SJSA1 (cell line): Measurements from ENCODE around the gene SHOX. TPM values are rescaled to one million over a fixed set of nuclear protein-coding genes. Genes with fewer than 3 reads are reported as not detected.

Experiments
- DNase-seq, 2 experiments: peaks; one replicate each; pipeline ENCODE4 v3.0.0-alpha.2; 2015 to 2020; ENCODE audit warnings: low spot score in 2 of 2, low read depth in 1 of 2
- H3K27ac ChIP-seq: fragments of 250-450 bp; sonication (Bioruptor Pico); 2 replicates; pipeline ENCODE4 v1.5.1; 2020; ENCODE audit warnings: mild to moderate bottlenecking, moderate library complexity
- H3K27me3 ChIP-seq: fragments of 250-450 bp; sonication (Bioruptor Pico); replicated peaks from 2 replicates; pipeline ENCODE4 v1.5.1; 2020; ENCODE audit warnings: mild to moderate bottlenecking, moderate library complexity
- H3K36me3 ChIP-seq: fragments of 250-450 bp; sonication (Bioruptor Pico); 2 replicates; pipeline ENCODE4 v1.5.1; 2020; ENCODE audit warnings: mild to moderate bottlenecking
- H3K4me1 ChIP-seq: fragments of 250-450 bp; sonication (Bioruptor Pico); replicated peaks from 2 replicates; pipeline ENCODE4 v1.6.1; 2021; ENCODE audit warnings: mild to moderate bottlenecking
- H3K4me3 ChIP-seq: fragments of 250-450 bp; sonication (Bioruptor Pico); 2 replicates; pipeline ENCODE4 v1.5.1; 2020; ENCODE audit warnings: mild to moderate bottlenecking
- H3K9me3 ChIP-seq: fragments of 250-450 bp; sonication (Bioruptor Pico); replicated peaks from 2 replicates; pipeline ENCODE4 v1.5.1; 2020; ENCODE audit warnings: mild to moderate bottlenecking
- total RNA-seq: library from RNA; depleted of rRNA; stranded (reverse); fragments of >200 nt; shearing (Covaris generic); gene quantifications from 2 replicates; pipeline ENCODE4 v1.2.3, GENCODE V29; 2014

The SHOX gene
- total RNA-seq, 1 experiment from 2014 or later = not detected

DNA sequence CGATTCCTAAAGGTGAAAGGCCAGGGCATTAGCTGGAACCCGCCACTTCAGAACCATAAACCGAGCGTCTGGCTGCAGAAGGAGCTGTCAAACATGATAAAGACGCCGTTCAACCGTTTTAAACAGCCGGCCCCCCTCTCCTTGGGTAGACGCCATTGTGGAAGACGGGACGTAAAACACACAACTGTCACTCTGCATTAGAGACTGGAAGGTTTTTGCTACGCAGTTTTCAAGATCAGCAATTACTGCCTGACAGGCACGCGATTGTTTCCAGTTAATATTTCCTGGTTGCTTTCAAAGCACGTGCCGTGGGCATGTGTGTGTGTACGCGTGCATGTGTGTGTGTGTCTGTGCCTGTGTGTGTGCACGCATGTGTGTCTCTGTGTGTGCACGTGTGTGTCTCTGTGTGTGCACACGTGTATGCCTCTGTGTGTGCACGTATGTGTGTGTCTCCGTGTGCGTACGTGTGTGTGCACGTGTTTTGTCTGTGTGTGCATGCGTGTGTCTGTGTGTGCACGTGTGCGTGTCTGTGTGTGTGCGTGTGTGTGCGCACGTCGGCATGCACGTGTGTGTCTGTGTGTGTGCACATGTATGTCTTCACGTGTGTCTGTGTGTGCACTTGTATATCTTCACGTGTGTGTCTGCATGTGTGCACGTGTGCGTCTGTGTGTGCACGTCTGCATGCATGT is 48.8 kb downstream of the SHOX start:
- no peaks in the 10 kb centered on the region for H3K27me3 ChIP-seq
- H3K27ac ChIP-seq = no peak overlapping the region
- no peaks in the 10 kb centered on the region for H3K36me3 ChIP-seq
- no peak overlapping the region for H3K4me3 ChIP-seq
- H3K4me1 ChIP-seq = no peaks in the 10 kb centered on the region
- DNase-seq = no peak
- H3K9me3 ChIP-seq = 0 out of 2 replicates have a peak, but pooled peaks cover 3% of the 10 kb centered on the region

DNA sequence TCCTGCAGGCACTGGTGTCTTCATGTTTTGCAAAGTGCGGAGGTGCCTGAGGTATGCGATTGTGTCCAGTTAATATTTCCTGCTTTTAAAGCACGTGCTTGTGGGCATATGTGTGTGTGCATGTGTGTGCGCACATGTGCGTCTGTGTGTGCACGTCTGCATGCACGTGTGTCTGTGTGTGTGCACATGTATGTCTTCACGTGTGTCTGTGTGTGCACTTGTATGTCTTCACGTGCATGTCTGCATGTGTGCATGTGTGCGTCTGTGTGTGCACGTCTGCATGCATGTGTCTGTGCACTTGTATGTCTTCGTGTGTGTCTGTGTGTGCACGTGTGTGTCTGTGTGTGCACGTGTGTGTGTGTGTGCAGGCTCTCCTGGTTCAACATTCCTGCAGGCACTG is 49.5 kb downstream of the SHOX start:
- H3K4me1 ChIP-seq = no peaks in the 10 kb centered on the region
- H3K36me3 ChIP-seq = no peaks in the 10 kb centered on the region
- H3K27ac ChIP-seq = no peak overlapping the region
- 0 out of 2 replicates have a peak, but pooled peaks cover 3% of the 10 kb centered on the region for H3K9me3 ChIP-seq
- H3K4me3 ChIP-seq = no peak overlapping the region
- no peak for DNase-seq
- no peaks in the 10 kb centered on the region for H3K27me3 ChIP-seq

DNA sequence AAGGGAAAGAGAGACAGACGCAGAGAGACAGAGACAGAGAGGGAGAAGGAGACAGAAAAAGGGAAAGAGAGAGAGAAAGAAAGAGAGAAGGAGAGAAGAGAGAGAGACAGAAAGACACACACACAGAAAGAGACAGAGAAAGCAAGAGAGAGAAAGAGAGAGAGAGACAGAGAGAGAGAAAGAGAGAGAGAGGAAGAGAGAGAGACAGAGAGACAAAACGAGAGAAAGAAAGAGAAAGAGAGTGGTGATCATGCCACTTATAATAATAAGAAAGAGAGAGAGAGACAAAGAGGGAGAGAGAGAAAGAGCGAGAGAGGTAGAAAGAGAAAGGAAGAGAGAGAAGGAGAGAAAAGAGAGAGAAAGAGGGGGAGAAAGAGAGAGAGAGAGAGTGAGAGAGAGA is 51.4 kb downstream of the SHOX start:
- no peak for DNase-seq
- no peaks in the 10 kb centered on the region for H3K4me1 ChIP-seq
- no peak overlapping the region for H3K27ac ChIP-seq
- H3K36me3 ChIP-seq = no peaks in the 10 kb centered on the region
- no peaks in the 10 kb centered on the region; the same call in 1 of the 2 replicates for H3K9me3 ChIP-seq
- H3K27me3 ChIP-seq = no peaks in the 10 kb centered on the region
- no peak overlapping the region for H3K4me3 ChIP-seq

DNA sequence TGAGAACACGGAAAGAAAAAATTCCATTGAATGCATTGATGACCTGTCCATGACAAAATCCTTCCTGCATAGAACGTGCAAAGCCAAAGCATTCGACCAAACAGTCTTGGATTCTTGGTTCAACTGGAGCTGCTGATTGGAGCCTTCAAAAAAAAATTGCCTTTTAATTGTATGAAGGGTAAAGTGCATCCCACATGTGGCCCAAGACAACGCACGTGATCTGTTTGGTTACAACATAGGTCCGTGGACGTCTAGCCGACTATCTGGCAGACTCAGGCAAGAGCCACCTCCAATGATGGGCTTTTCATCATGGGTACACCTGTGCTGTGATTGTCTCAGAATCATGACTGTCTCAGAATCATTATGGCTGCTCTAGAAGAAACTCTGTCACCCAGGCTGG is 52.3 kb downstream of the SHOX start:
- H3K27ac ChIP-seq = no peak overlapping the region
- H3K36me3 ChIP-seq = no peaks in the 10 kb centered on the region
- no peaks in the 10 kb centered on the region for H3K27me3 ChIP-seq
- DNase-seq = no peak
- no peak overlapping the region for H3K4me3 ChIP-seq
- H3K4me1 ChIP-seq = no peaks in the 10 kb centered on the region
- no peaks in the 10 kb centered on the region; the same call in 1 of the 2 replicates for H3K9me3 ChIP-seq

DNA sequence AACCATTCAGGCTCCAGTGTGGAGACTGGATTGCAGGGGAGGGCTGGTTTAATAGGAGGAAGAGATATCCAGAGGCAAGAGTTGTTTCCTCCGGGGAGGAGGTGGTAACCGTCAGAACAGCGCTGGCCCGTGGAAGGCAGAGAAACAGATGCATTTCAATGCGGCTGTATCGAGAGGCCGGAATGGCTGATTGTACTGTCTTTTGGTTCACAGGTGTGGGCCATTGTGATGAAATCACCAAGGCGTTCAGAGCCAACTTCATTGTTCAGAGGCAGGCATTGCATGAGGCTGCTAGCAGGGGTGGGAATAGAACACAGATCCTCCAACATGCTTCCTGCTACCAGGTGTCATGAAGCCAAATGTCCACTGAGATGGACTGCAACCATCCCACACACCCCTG is 53.0 kb downstream of the SHOX start:
- DNase-seq = no peak
- Histone ChIP-seq H3K27me3 (no peaks in the 10 kb centered on the region), H3K9me3 (no peaks in the 10 kb centered on the region; the same call in 1 of the 2 replicates), H3K4me1 (no peaks in the 10 kb centered on the region), H3K4me3 (no peak overlapping the region), H3K36me3 (no peaks in the 10 kb centered on the region), H3K27ac (no peak overlapping the region)

DNA sequence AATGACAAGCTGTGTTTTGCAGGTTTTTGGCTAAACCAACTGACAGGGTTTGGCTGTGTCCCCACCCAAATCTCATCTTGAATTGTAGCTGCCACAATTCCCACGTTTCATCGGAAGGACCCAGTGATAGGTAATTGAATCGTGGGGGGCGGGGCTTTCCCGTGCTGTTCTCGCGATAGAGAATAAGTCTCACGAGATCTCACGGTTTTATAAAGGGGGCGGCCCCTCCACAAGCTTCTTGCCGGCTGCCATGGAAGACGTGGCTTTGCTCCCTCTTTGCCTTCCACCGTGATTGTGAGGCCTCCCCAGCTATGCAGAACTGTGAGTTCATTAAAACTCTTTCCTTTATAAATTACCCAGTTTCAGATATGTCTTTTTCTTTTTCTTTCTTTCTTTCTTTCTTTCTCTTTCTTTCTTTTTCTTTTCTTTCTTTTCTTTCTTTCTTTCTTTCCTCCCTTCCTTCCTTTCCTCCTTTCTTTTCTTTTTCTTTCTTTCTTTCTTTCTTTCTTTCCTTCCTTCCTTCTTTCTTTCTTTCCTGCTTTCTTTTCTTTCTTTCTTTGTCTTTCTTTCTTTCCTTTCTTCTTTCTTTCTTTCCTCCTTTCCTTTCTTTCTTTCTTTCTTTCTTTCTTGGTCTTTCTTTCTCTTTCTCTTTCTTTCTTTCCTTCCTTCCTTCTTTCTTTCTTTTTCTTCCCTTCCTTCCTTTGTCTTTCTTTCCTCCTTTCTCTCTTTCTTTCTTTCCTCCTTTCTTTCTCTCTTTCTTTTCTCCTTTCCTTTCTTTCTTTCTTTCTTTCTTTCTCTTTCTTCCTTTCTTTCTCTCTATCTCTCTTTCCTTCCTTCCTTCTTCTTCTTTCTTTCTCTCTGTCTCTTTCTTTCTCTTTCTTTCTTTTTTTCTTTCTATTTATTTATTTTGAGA is 54.8 kb downstream of the SHOX start:
- Histone ChIP-seq H3K27ac (no peak overlapping the region), H3K36me3 (no peaks in the 10 kb centered on the region), H3K9me3 (no peaks in the 10 kb centered on the region; the same call in 1 of the 2 replicates), H3K4me1 (no peaks in the 10 kb centered on the region), H3K27me3 (no peaks in the 10 kb centered on the region), H3K4me3 (no peak overlapping the region)
- DNase-seq = no peak

DNA sequence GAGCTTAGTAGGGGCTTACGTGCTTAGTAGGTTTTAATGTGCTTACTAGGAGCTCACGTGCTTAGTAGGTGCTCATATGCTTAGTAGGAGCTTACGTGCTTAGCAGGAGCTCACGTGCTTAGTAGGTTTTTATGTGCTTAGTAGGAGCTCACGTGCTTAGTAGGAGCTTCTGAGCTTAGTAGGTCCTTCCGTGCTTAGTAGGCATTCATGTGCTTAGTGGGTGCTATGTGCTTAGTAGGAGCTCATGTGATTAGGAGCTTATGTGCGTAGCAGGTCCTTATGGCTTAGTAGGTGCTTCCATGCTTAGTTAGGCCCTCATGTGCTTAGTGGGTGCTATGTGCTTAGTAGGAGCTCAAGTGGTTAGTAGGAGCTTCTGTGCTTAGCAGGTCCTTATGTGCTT is 59.4 kb downstream of the SHOX start:
- no peak for DNase-seq
- Histone ChIP-seq H3K27ac (no peak overlapping the region), H3K4me1 (no peaks in the 10 kb centered on the region), H3K27me3 (no peaks in the 10 kb centered on the region), H3K9me3 (no peaks in the 10 kb centered on the region; the same call in 1 of the 2 replicates), H3K4me3 (no peak overlapping the region), H3K36me3 (no peaks in the 10 kb centered on the region)

DNA sequence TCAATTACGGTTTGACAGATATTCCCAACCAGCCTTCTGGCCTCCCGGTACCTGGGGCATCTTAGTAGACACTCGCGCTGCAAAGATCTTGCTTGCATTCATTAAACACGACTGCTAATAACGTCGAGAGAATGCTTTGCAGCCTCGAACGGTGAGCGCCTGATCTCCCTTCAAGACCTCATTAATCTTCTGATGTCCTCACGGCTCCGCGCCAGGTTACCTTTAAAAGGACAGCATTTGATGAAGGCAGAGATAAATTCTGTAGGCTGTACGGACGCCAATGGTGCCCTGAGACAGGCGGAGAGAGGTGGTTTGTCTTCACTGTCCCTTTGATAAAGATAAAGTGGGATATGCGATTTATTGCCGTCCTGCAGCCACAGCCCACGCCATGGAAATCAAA is 64.2 kb downstream of the SHOX start:
- H3K27ac ChIP-seq = no peak overlapping the region
- H3K4me1 ChIP-seq = no peaks in the 10 kb centered on the region
- H3K9me3 ChIP-seq = 0 out of 2 replicates have a peak, but pooled peaks cover 3% of the 10 kb centered on the region
- no peak overlapping the region for H3K4me3 ChIP-seq
- no peak for DNase-seq
- H3K27me3 ChIP-seq = no peaks in the 10 kb centered on the region
- no peaks in the 10 kb centered on the region for H3K36me3 ChIP-seq

DNA sequence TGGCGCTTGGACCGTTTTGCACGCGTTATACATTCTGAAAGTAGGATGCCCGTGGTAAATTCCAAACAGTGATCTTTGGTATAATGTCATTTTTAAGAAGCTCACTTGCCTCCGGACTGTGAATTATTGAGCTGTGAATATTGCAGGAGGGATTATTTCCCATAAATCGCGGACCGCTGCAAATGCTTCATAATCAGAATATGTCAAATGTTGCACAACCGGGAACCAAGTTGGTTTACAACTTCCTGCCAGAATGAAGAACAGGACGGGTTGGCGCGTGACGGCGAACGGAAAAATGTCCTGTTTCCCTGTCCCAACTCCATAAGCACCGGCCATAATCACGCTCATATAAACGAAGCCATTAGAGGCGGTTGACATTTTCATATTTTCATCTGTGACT is 67.6 kb downstream of the SHOX start:
- Histone ChIP-seq H3K36me3 (no peaks in the 10 kb centered on the region), H3K4me1 (no peaks in the 10 kb centered on the region), H3K27ac (no peak overlapping the region), H3K9me3 (peaks cover 3% of the 10 kb centered on the region; the same call in 1 of the 2 replicates), H3K4me3 (no peak overlapping the region), H3K27me3 (no peaks in the 10 kb centered on the region)
- DNase-seq = no peak

DNA sequence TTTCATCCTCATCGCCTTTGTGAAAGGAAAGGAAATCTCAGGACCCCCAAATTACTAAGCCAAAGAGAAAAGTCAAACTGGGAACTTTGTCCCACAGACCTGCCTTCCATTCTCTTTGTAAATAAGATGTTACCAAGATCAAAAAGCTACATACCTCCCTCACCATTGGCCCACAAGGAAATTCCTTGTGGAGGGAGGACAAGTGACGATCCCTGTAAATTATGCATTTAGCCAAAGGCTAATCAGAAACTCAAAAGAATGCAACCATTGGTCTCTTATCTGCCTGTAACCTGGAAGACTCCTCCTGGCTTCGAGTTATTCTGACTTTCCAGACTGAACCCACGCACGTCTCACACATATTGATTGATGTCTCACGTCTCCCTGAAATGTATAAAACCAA is 70.3 kb downstream of the SHOX start:
- Histone ChIP-seq H3K4me3 (no peak overlapping the region), H3K36me3 (no peaks in the 10 kb centered on the region), H3K27me3 (no peaks in the 10 kb centered on the region), H3K4me1 (no peaks in the 10 kb centered on the region), H3K27ac (no peak overlapping the region), H3K9me3 (peaks cover 3% of the 10 kb centered on the region)
- DNase-seq = no peak

DNA sequence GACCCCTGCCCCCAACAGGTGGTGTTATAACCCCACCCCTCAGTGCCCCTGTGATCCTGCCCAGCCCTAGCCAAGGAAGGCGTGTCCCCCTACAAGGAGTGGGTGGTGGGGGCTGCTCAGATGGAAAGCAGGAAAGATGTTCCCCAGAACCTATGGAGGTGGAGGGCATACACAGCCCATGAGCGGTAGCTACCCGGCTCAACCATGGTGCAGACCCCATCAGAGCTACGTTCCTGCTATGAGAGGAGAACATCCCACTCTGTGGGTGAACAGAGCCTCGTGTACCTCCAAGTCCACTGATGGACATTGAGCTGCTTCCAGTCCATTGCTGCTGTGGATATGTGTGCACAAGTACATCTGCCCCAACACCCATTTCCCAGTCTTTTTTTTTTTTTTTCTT is 71.1 kb downstream of the SHOX start:
- Histone ChIP-seq H3K9me3 (peaks cover 3% of the 10 kb centered on the region), H3K27me3 (no peaks in the 10 kb centered on the region), H3K4me1 (no peaks in the 10 kb centered on the region), H3K4me3 (no peak overlapping the region), H3K27ac (no peak overlapping the region), H3K36me3 (no peaks in the 10 kb centered on the region)
- no peak for DNase-seq

DNA sequence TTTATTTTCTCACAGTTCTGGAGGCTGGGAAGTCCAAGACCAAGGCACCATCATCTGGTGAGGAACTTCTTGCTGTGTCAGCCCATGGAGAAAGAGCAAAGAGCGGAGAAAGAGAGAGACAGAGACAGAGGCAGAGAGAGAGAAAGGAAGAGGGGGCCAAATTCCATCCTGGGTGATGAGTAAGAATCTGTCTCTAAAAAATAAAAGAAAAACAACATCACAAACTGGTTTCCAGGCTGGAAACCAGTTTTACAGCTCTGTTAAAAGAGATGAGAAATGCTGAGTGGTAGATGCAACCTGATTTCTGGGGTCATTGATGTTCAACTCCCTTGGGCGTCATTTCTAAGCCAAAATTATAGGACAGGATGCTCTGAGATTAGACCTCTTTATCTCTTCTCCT is 72.9 kb downstream of the SHOX start:
- Histone ChIP-seq H3K27me3 (no peaks in the 10 kb centered on the region), H3K9me3 (no peaks in the 10 kb centered on the region; the same call in none of the 2 replicates), H3K4me1 (no peaks in the 10 kb centered on the region), H3K27ac (no peak overlapping the region), H3K4me3 (no peak overlapping the region), H3K36me3 (no peaks in the 10 kb centered on the region)
- no peak for DNase-seq

DNA sequence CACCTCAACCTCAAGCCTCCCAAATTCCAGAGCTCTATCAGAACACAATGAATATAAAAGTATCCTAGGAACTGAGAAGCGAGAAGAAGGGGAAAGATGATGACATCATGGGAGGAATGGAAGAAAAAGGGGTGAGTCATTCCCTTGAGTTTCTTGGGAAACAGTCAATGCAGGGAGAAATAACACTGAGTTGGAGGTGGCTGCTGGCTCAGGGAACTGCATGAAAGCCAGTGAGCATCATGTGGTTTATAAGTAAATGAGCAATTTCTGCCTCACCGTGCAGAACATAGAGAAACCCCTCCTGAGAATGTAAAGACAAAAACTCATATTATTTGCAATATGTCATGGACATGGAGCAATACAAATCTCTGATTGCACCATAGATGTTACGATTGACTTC is 73.3 kb downstream of the SHOX start:
- no peak for DNase-seq
- H3K4me3 ChIP-seq = no peak overlapping the region
- H3K4me1 ChIP-seq = no peaks in the 10 kb centered on the region
- no peaks in the 10 kb centered on the region for H3K27me3 ChIP-seq
- no peaks in the 10 kb centered on the region; the same call in none of the 2 replicates for H3K9me3 ChIP-seq
- H3K36me3 ChIP-seq = no peaks in the 10 kb centered on the region
- no peak overlapping the region for H3K27ac ChIP-seq
